ENCODE measurements around the gene WDCP.
"Not testable (repeated sequence)": the region's sequence is repeated elsewhere in the genome, so short reads cannot be mapped to it uniquely, and the experiment has no call there.

WDCP gene, protein sequence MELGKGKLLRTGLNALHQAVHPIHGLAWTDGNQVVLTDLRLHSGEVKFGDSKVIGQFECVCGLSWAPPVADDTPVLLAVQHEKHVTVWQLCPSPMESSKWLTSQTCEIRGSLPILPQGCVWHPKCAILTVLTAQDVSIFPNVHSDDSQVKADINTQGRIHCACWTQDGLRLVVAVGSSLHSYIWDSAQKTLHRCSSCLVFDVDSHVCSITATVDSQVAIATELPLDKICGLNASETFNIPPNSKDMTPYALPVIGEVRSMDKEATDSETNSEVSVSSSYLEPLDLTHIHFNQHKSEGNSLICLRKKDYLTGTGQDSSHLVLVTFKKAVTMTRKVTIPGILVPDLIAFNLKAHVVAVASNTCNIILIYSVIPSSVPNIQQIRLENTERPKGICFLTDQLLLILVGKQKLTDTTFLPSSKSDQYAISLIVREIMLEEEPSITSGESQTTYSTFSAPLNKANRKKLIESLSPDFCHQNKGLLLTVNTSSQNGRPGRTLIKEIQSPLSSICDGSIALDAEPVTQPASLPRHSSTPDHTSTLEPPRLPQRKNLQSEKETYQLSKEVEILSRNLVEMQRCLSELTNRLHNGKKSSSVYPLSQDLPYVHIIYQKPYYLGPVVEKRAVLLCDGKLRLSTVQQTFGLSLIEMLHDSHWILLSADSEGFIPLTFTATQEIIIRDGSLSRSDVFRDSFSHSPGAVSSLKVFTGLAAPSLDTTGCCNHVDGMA

GRCh38 chr2:24046930-24047702, at the start of gene WDCP:
Gene WDCP, minus strand, starts transcription at chr2:24047391. Its CDS starts 7,897 bp downstream, at chr2:24039494.
- peak; percentile 96 for DNase-seq

DNA sequence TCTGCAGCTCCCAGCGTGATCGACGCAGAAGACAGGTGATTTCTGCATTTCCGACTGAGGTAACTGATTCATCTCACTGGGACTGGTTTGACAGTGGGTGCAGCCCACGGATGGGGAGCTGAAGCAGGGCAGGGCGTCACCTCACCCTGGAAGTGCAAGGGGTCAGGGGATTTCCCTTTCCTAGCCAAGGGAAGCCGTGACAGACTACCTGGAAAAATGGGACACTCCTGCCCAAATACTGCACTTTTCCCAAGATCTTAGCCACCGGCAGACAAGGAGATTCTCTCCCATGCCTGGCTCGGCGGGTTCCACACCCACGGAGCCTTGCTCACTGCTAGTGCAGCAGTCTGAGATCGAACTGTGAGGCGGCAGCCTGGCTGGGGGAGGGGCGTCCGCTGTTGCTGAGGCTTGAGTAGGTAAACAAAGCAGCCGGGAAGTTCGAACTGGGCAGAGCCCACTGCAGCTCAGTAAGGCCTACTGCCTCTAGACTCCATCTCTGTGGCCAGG, 48.0 kb upstream of the WDCP start:
- DNase-seq: not testable (repeated sequence)

DNA sequence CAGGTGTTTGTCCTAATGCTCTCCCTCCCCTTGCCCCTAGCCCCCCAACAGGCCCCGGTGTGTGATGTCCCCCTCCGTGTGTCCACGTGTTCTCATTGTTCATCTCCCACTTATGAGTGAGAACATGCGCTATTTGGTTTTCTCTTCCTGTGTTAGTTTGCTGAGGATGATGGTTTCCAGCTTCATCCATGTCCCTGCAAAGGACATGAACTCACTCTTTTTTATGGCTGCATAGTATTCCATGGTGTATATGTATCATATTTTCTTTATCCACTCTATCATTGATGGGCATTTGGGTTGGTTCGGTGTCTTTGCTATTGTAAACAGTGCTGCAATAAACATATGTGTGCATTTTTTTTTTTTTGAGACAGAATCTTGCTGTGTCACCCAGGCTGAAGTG, 46.1 kb upstream of the WDCP start:
- DNase-seq: not testable (repeated sequence)

- no peak for DNase-seq
Measured at GRCh38 chr2:24088821-24089359, 41.7 kb upstream of the WDCP start.

DNA sequence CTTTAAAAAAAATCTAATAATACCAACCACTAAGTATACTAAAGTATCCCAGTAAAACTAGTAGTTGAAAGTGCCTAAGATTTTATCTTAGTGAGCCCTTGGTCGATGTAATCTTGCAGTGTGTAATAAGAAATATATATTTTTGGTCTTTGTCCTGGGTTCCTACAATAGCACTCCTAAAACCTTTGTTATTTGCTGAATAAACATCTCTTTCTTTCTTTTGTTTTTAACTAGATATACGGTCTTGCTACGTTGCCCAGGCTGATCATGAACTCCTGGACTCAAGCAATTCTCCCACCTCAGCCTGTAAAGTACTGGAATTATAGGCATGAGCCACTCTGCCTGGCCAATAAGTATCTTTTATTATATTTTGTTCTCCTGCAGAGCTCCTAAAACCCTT, 39.8 kb upstream of the WDCP start:
- DNase-seq: no peak

GRCh38 chr2:24086241-24086640, 39.0 kb upstream of the WDCP start:
- no peak for DNase-seq

DNA sequence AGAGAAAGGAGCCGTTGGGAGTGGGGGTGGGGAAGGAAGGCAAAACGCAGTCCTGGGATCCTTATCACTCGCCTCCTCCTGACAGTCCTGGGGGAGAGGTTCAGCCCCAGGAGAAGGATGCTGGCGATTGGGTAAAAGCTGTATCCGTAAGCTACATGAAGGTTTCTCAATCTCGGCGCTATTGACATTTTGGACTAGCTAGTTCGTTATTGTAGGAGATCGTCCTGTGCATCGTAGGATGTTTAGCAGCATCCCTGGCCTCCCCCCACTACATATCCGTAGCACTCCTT, 38.0 kb upstream of the WDCP start:
- DNase-seq: no peak

GRCh38 chr2:24084386-24085199, 37.4 kb upstream of the WDCP start, which contains the start of gene TP53I3:
Gene TP53I3, minus strand, starts transcription at chr2:24084834. Its CDS starts 508 bp downstream, at chr2:24084326.
- DNase-seq: peak; percentile 83

- peak; percentile 76 for DNase-seq
Measured at GRCh38 chr2:24083567-24084385, 36.6 kb upstream of the WDCP start.

DNA sequence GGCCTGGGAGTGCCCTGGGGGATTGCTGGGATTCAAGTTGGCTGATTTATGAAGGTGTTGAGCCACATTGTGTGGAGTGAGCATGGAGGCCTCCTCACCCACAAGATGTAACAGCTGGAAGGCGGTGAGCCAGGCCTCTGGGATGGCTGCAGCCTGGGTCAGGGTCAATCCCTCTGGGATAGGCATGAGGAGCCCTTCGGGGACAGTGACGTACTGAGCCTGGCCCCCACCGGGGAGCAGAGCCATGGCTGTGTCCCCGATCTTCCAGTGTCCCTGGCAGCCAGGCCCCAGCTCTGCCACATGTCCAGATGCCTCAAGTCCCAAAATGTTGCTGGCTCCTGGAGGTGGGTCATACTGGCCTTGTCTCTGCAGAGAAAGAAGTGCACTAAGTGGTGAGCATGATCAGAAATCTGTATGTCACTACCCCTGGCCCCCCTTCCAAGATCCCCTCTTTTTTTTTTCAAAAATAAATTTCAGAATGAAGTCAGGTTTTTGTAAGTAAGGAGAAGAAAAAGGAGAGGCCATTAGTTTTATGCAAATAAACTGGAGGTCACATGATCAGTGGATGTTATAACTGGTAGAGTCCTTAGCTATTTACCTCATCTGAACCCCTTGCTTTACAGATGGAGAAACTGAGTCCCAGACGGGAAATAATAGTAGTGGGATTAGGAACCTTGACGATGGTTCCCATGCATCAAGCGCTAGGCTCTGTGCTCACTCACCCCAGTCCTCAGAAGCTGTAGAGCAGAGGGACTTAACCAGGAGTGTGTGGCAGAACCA, 35.8 kb upstream of the WDCP start:
- DNase-seq: no peak

DNA sequence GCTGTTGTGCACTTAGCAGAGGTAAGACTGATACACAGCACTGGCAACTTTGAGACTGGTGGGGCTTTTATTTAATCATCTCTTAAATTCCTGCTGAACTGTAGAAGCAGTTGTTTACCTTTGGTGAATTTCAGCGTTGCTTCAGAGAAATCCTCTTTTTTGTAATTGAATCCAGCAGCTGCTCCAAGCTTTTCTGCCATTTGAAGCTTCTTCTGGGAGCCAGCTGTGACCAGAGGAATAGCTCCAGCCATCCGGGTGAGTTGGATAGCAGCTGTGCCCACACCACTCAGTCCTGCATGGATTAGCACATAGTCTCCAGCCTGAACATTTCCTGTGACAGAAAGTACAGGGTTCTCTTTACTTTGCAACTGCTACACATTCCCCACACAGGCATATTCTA, 33.5 kb upstream of the WDCP start:
- no peak for DNase-seq

DNA sequence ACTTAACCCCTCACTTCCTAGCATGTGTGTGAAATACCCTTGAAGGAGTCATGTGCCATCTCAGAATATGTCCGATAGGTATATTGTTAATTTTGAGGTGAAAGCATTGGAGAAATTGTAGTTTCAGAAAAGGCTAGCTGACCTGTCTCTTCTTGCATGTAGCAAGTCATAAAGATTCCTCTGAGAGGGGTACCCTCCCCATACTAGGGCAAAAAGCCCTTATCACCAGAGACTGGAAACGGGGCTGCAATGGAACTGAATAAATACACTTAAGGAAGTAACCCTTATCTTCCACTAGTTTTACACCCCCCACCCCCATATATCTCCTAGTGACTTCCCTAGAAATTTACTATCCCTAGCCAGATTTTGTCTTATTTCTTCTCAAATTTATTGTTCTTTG, 30.7 kb upstream of the WDCP start:
- no peak for DNase-seq

GRCh38 chr2:24077535-24077877, 30.3 kb upstream of the WDCP start:
- DNase-seq: no peak

DNA sequence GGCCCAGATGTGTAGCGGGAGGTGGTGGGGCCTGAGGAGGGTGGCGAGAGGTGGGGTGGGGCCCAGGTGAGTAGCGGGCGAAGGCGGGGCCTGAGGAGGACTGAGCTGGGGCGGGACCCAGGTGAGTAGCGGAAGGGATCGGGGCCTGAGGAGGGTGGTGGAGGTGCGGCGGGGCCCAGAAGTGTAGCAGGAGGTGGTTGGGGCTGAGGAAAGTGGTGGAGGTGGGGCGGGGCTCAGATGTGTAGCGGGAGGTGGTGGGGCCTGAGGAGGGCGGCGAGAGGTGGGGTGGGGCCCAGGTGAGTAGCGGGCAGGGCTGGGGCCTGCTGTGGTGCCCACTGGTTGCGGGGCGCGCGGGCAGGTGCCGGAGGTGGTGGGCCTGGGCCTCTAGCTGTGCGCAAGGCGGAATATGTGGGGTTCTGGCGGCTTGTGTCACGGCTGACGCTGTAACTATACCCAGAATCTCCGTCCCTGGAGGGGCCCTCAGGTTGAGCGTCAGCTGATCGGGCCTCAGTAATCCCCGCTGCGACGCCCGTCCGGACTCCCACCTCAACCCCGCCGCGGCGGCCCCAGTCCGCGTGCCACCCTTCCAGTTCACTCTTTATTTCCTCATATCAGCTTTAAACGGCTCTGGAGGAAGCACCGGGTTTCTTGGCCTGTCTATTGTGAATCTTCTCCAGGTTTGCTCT, 29.8 kb upstream of the WDCP start:
- DNase-seq: peak; percentile 24

- DNase-seq: peak; percentile 99
Measured at GRCh38 chr2:24075915-24076848, 29.0 kb upstream of the WDCP start, which contains the start of gene SF3B6. Gene SF3B6, minus strand, starts transcription at chr2:24076326. Its CDS starts 97 bp downstream, at chr2:24076229.

GRCh38 chr2:24075259-24075658, 28.1 kb upstream of the WDCP start:
- DNase-seq: no peak

DNA sequence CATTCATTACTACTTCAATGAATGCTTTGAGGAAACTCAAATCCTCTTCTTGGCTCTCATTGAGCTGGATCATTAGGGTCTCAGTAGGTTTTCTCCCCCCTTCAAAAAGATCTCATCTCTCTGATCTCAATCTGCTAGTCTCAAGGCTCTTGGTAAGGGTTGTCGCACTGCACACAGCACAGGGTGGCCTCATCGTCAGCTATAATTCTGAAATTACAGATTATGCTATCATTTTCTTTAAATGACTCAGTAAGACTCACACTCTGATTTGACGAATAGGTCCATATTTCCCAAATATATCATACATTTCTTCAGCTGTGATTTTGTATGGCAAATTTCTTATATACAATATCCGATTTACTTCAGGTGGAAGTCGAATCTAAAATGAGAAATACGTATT, 26.6 kb upstream of the WDCP start:
- no peak for DNase-seq

DNA sequence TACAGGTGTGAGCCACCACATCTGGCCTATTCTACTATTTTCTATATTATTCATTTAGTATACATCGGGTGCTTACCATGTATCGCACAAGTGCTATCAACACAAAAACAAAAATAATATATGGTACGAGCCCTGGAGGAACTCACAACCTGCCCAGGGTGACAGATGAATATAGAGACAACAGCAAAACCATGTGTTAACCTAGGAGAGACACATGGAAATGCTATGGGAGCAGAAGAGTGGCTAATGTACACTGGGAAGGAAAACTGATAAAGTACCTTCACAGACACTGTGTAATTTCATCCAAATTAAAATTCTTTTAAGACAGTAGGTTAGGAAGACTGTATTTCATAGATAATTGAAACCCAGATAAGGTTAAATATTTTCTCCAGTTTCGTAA, 25.1 kb upstream of the WDCP start:
- DNase-seq: no peak

DNA sequence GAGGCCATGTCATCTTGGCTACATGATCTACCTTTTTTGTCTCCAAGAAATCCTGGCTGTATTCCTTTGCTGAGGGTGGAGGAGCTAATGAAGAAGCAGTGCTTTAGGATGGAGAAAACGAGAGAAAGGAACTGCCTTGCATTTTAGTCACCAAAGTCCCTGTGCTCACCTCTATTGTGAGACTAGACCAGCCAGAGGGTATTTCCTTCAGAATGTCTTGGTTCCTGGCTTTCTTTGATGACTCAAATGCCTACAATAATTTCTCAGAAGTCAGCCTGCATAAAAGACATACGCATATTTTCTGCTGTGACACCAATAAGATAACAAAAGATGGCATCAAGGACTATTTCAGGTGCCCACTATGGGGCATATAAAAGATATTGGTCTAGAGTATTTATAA, 18.1 kb upstream of the WDCP start:
- DNase-seq: no peak

Data from GDM1 (cell line).